Measurements from ENCODE around the gene ALOX12B.

DNA sequence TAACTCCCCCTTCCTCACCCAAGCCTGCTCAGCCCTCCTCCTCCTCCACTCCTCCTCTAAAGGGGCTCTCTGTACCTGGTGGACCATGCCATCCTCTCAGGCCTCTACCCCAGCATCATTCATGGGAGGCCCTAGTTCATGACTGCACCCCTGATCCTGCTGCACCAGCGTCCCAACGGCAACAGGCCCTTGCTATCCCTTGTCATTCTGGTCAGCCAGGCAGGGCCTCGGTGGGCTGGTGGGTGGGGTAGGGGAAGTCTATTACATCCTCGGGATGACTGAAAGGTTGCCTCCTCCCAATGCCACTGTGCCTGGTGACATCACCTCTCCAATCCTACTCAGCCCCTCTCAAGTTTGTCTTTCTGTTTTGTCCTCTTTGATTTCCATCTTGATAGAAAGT, 19.7 kb downstream of the ALOX12B start:
- TF ChIP-seq POLR2A (IDR thresholded peaks at IDR 0.05), result no peak
- TF ChIP-seq, protein P1, sequence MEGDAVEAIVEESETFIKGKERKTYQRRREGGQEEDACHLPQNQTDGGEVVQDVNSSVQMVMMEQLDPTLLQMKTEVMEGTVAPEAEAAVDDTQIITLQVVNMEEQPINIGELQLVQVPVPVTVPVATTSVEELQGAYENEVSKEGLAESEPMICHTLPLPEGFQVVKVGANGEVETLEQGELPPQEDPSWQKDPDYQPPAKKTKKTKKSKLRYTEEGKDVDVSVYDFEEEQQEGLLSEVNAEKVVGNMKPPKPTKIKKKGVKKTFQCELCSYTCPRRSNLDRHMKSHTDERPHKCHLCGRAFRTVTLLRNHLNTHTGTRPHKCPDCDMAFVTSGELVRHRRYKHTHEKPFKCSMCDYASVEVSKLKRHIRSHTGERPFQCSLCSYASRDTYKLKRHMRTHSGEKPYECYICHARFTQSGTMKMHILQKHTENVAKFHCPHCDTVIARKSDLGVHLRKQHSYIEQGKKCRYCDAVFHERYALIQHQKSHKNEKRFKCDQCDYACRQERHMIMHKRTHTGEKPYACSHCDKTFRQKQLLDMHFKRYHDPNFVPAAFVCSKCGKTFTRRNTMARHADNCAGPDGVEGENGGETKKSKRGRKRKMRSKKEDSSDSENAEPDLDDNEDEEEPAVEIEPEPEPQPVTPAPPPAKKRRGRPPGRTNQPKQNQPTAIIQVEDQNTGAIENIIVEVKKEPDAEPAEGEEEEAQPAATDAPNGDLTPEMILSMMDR (IDR thresholded peaks at IDR 0.05), result no peak

Measured in heart left ventricle (tissue), 13 donors.